K562 (cell line): ENCODE data around the gene ZMIZ1. TPM values are rescaled to one million over a fixed set of nuclear protein-coding genes. Genes with fewer than 3 reads are reported as not detected.

ENCODE experiments used
- CLOCK ChIP-seq: fragments of 250-450 bp; sonication (Bioruptor Pico); IDR thresholded peaks from 2 replicates; pipeline ENCODE4 v1.4.0; 2020; ENCODE audit warnings: mild to moderate bottlenecking, moderate library complexity, borderline replicate concordance
- DLX4 ChIP-seq: fragments of 250-450 bp; sonication (Bioruptor Pico); IDR thresholded peaks from 2 replicates; pipeline ENCODE4 v1.6.1; 2021; ENCODE audit warnings: mild to moderate bottlenecking
- FOXJ3 ChIP-seq: sonication (generic); formaldehyde crosslinking; IDR thresholded peaks from 2 replicates; pipeline ENCODE4 v1.4.0; 2020; ENCODE audit warnings: mild to moderate bottlenecking, missing genetic modification reagents
- KLF16 ChIP-seq: IDR thresholded peaks from 2 replicates; pipeline ENCODE4 v1.6.1; 2016; ENCODE audit warnings: antibody characterized with exemption
- LCOR ChIP-seq: sonication (generic); formaldehyde crosslinking; IDR thresholded peaks from 2 replicates; pipeline ENCODE4 v1.8.0; 2022; ENCODE audit warnings: mild to moderate bottlenecking, missing genetic modification reagents
- NCOA4 ChIP-seq: fragments of 450-650 bp; IDR thresholded peaks from 2 replicates; pipeline ENCODE4 v1.6.1; 2018; ENCODE audit warnings: mild to moderate bottlenecking; ENCODE audit not compliant: partially characterized antibody
- NFIC ChIP-seq: fragments of 450-650 bp; IDR thresholded peaks from 2 replicates; pipeline ENCODE4 v1.6.1; 2017; ENCODE audit warnings: mild to moderate bottlenecking, inconsistent platforms
- NR1H2 ChIP-seq: sonication (generic); formaldehyde crosslinking; IDR thresholded peaks from 2 replicates; pipeline ENCODE4 v1.4.0; 2020; ENCODE audit warnings: mild to moderate bottlenecking, missing genetic modification reagents
- SIN3A ChIP-seq, 2 experiments: fragments of 150-350 bp in 1 of 2; IDR thresholded peaks; 2 replicates each; pipeline ENCODE4 v1.6.1; 2011 to 2016; ENCODE audit warnings: borderline replicate concordance in 2 of 2, low read depth in 2 of 2, low read length in 2 of 2, mild to moderate bottlenecking in 2 of 2, moderate library complexity in 2 of 2; ENCODE audit not compliant: control insufficient read depth in 1 of 2
- SRSF1 ChIP-seq: fragments of 200-400 bp; formaldehyde crosslinking; IDR thresholded peaks from 2 replicates; pipeline ENCODE4 v1.6.1; 2017; ENCODE audit warnings: mild to moderate bottlenecking, low read depth, low read length, moderate library complexity
- TEAD4 ChIP-seq, 2 experiments: sonication (generic) in 1 of 2; formaldehyde crosslinking in 1 of 2; IDR thresholded peaks; 2 replicates each; pipeline versions ENCODE4 v1.6.1 to v1.8.0; 2012 to 2022; ENCODE audit warnings: borderline replicate concordance in 1 of 2, inconsistent platforms in 1 of 2, low read length in 1 of 2, mild to moderate bottlenecking in 1 of 2, missing genetic modification reagents in 1 of 2
- ZNF407 ChIP-seq: fragments of 450-650 bp; IDR thresholded peaks from 2 replicates; pipeline ENCODE4 v1.6.1; 2016; ENCODE audit warnings: low read depth
- ZNF740 ChIP-seq, 3 experiments: fragments of 200-800 bp in 1 of 3; sonication (Bioruptor generic) in 1 of 3; sonication (generic) in 1 of 3; formaldehyde crosslinking in 1 of 3; IDR thresholded peaks; 2 replicates each; pipeline versions ENCODE4 v1.6.1 to v1.8.0; 2016 to 2022; ENCODE audit warnings: mild to moderate bottlenecking in 2 of 3, missing compliant biosample characterization in 2 of 3, missing genetic modification characterization in 2 of 3, missing genetic modification reagents in 1 of 3
- polyA plus RNA-seq, 8 experiments: library from polyadenylated mRNA; depleted of rRNA in 4 of 8; stranded (reverse) in 5 of 8; unstranded in 3 of 8; fragments of >200 nt; fragmentation: Nextera tagmentation in 2 of 8; fragmentation: Illumina TruSeq in 1 of 8; extraction: Ambion mirVana in 2 of 8; extraction: Trizol in 1 of 8; gene quantifications; 2 replicates each; pipeline versions ENCODE4 v1.2.1 to v1.2.3, GENCODE V29; 2011 to 2014; ENCODE audit warnings: inconsistent platforms in 1 of 8, missing spikeins in 1 of 8
- total RNA-seq, 7 experiments: library from RNA; depleted of rRNA in 6 of 7; stranded (reverse); fragments of >200 nt in 6 of 7; fragmentation: Illumina TruSeq in 2 of 7; extraction: Trizol in 2 of 7; gene quantifications; 2 replicates each; pipeline versions ENCODE4 v1.2.1 to v1.2.3, GENCODE V29; 2011 to 2021; ENCODE audit warnings: low replicate concordance in 1 of 7

Gene ZMIZ1
- total and polyA plus RNA-seq, 9 of the 15 experiments (the other 6 are each of a cell fraction or from before 2014, with no cell fraction given): 1.0 to 37.3 (median 4.3) TPM

GRCh38 chr10:79149662-79150443 lies 81.1 kb downstream of the ZMIZ1 start (continued):
- TF ChIP-seq ZNF407 (no peak), NCOA4 (no peak), SRSF1 (no peak), KLF16 (no peak), SIN3A (IDR thresholded peaks at IDR 0.05; ENCODE audit: borderline replicate concordance in 2 of 2, control insufficient read depth in 1 of 2, low read depth in 2 of 2, low read length in 2 of 2) (no peak; a peak in 1 of 4 replicates), CLOCK (CRISPR knock-in tag) (0 out of 2 replicates have a peak, but pooled peaks have one; percentile 30), ZNF740 (CRISPR knock-in tag; IDR thresholded peaks at IDR 0.05) (no peak), ZNF740 (tag; IDR thresholded peaks at IDR 0.05) (peak in 1 of 2 experiments; percentile 90; a peak in 1 of 4 replicates), NFIC (peak; percentile 93), TEAD4 (IDR thresholded peaks at IDR 0.05; ENCODE audit: low read length) (no peak), TEAD4 (CRISPR knock-in tag; IDR thresholded peaks at IDR 0.05; ENCODE audit: borderline replicate concordance) (no peak), FOXJ3 (CRISPR knock-in tag) (no peak), DLX4 (no peak), NR1H2 (CRISPR knock-in tag) (0 out of 2 replicates have a peak, but pooled peaks have one; percentile 51), LCOR (CRISPR knock-in tag) (0 out of 2 replicates have a peak, but pooled peaks have one; percentile 43)
